Right lobe of liver (tissue), 6 donors: Measurements from ENCODE around the gene PEAK3. TPM values are rescaled to one million over a fixed set of nuclear protein-coding genes. Genes with fewer than 3 reads are reported as not detected.

Experiments used
- ATAC-seq, 4 donors: fragments of 200-7000 bp; cut with Tn5 transposase; one replicate each; pipeline ENCODE4 v1.9.1; 2020; ENCODE audit warnings: mild to moderate bottlenecking in 4 of 4, moderate library complexity in 4 of 4
- DNase-seq, 3 donors: peaks; one replicate each; pipeline ENCODE4 v3.0.0-alpha.2; 2020
- H3K27ac ChIP-seq, 3 donors: fragments of 200-600 bp; one replicate each; pipeline ENCODE4 v1.8.0; 2022
- H3K27me3 ChIP-seq, 2 donors: fragments of 200-600 bp; one replicate each; pipeline ENCODE4 v1.8.0; 2022
- H3K36me3 ChIP-seq, 4 donors: fragments of 200-600 bp; sonication (generic) in 1 of 4; one replicate each; pipeline versions ENCODE4 v1.5.1 to v1.8.0; 2017 to 2022; ENCODE audit warnings: control low read depth in 1 of 4
- H3K4me1 ChIP-seq, 4 donors: fragments of 200-600 bp; sonication (generic) in 1 of 4; one replicate each; pipeline versions ENCODE4 v1.5.1 to v1.8.0; 2017 to 2022; ENCODE audit warnings: control low read depth in 1 of 4
- H3K4me3 ChIP-seq, 3 donors: fragments of 200-600 bp; one replicate each; pipeline ENCODE4 v1.8.0; 2022
- H3K9me3 ChIP-seq, 4 donors: fragments of 200-600 bp; sonication (generic) in 1 of 4; one replicate each; pipeline versions ENCODE4 v1.5.1 to v1.8.0; 2017 to 2022; ENCODE audit warnings: control low read depth in 1 of 4
- POLR2A ChIP-seq: fragments of 450-650 bp; IDR thresholded peaks from one replicate; pipeline ENCODE4 v1.6.1; 2017; ENCODE audit warnings: antibody characterized with exemption, mild to moderate bottlenecking
- WGBS: methylation state at CpG from one replicate; pipeline ENCODE4 v1.1.6; 2018; ENCODE audit warnings: low coverage, low lambda C conversion rate; ENCODE audit not compliant: insufficient coverage; ENCODE audit errors: missing lambda C conversion rate; 5-methylcytosine and 5-hydroxymethylcytosine counted together
- intact Hi-C, 2 donors: fragments of 100-400 bp; cut with DNase I; formaldehyde crosslinking; loops; one replicate each; pipeline versions ENCODE4 v1.11.2 to v1.14.1; 2022
- microRNA counts: library from miRNA; unstranded; fragments of <30 nt; microRNA quantifications from one replicate; lab custom pipeline; 2016
- microRNA-seq, 2 donors: library from miRNA; unstranded; fragments of <30 nt; microRNA quantifications; one replicate each; pipeline ENCODE4, GENCODE V29; 2019 to 2020
- small RNA-seq, 2 experiments: library from RNA; depleted of rRNA; stranded (forward); fragments of <200 nt; gene quantifications; one replicate each; pipeline ENCODE3, GENCODE V24; 2016
- total RNA-seq, 6 experiments: library from RNA; depleted of rRNA in 2 of 6; stranded (reverse); fragments of >200 nt in 2 of 6; fragmentation: NEBNext Ultra II Directional in 3 of 6; extraction: Animal tissue kit (Norgen Biotek cat#: 25700) in 3 of 6; gene quantifications; one replicate each; pipeline versions ENCODE4 v1.1.0 to v1.2.4, GENCODE V29; 2016 to 2023
- TF ChIP-seq, protein P1 (sequence below), 4 donors: fragments of 200-600 bp in 3 of 4; fragments of 450-650 bp in 1 of 4; IDR thresholded peaks; one replicate each; pipeline versions ENCODE4 v1.5.1 to v1.8.0; 2016 to 2022; ENCODE audit warnings: antibody characterized with exemption in 4 of 4, mild to moderate bottlenecking in 2 of 4
- donor health status: DM: no; HTN: yes; CAD: no.
- donor health status: DM: no; HTN: no; CAD: no.
- donor health status: DM: no; HTN: no; CAD: no.
- donor health status: DM: no; HTN: yes; CAD: no.
- donor health status: DM: no; HTN: yes; CAD: no.

Gene PEAK3
- total RNA-seq, 6 experiments from 2014 or later = 0.07 to 0.49 (median 0.36) TPM

DNA sequence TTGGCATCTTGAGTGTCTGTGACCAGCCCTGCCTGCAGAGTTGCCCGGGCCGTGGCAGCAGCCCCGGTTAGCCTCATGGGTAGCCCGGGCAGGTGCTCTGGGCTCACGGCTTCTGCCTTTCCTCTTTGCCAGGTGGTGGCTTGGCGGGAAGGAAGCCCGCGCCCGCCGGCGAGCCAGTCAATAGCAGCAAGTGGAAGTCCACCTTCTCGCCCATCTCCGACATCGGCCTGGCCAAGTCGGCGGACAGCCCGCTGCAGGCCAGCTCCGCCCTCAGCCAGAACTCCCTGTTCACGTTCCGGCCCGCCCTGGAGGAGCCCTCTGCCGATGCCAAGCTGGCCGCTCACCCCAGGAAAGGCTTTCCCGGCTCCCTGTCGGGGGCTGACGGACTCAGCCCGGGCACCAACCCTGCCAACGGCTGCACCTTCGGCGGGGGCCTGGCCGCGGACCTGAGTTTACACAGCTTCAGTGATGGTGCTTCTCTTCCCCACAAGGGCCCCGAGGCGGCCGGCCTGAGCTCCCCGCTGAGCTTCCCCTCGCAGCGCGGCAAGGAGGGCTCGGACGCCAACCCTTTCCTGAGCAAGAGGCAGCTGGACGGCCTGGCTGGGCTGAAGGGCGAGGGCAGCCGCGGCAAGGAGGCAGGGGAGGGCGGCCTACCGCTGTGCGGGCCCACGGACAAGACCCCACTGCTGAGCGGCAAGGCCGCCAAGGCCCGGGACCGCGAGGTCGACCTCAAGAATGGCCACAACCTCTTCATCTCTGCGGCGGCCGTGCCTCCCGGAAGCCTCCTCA lies 55.7 kb downstream of the PEAK3 start:
- peaks cover 0 to 52% (median 7%) of the 10 kb centered on the region in 4 donors for H3K36me3 ChIP-seq
- no peaks in the 10 kb centered on the region for H3K27me3 ChIP-seq
- H3K27ac ChIP-seq = no peak overlapping the region
- intact Hi-C loops = no loop called here
- no peaks in the 10 kb centered on the region for H3K9me3 ChIP-seq
- WGBS = 91% methylated on average over 9 of the region's 59 CpGs
- ATAC-seq = no peak
- no peak overlapping the region for H3K4me3 ChIP-seq
- H3K4me1 ChIP-seq = peaks cover 0 to 14% (median 0%) of the 10 kb centered on the region in 4 donors
- TF ChIP-seq, protein P1, sequence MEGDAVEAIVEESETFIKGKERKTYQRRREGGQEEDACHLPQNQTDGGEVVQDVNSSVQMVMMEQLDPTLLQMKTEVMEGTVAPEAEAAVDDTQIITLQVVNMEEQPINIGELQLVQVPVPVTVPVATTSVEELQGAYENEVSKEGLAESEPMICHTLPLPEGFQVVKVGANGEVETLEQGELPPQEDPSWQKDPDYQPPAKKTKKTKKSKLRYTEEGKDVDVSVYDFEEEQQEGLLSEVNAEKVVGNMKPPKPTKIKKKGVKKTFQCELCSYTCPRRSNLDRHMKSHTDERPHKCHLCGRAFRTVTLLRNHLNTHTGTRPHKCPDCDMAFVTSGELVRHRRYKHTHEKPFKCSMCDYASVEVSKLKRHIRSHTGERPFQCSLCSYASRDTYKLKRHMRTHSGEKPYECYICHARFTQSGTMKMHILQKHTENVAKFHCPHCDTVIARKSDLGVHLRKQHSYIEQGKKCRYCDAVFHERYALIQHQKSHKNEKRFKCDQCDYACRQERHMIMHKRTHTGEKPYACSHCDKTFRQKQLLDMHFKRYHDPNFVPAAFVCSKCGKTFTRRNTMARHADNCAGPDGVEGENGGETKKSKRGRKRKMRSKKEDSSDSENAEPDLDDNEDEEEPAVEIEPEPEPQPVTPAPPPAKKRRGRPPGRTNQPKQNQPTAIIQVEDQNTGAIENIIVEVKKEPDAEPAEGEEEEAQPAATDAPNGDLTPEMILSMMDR (IDR thresholded peaks at IDR 0.05) = no peak
- TF ChIP-seq POLR2A = no peak
- no peak for DNase-seq

DNA sequence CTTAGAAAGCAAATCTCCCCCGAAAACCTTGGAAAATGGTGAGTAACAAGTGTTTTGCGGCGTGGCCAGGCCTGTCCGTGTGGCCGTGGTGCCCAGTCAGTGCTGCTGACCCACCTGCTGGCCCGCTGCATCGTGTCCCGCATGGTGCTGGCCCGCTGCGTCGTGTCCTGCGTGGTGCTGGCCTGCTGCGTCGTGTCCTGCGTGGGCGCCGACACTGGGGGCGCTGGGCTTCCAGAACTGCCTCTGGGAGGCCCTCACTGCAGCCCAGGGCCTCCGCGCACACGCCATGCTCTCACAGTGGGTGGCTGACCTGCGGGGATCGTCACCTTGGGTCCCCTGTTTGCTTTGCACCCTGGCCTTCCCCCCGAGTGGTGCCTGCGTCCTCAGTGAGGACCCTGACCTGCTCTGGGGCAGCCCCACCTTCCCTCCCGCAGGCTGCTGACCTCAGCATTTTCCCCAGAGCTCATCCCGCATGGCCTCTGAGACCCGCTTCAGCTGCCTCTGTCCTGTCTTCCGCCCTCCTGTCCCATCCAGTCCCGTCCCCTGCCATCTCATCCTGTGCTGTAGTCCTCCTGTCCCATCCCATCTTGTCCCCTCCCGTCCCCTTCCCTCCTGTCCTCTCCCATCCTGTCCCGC lies 56.4 kb downstream of the PEAK3 start:
- H3K4me3 ChIP-seq = no peak overlapping the region
- no peaks in the 10 kb centered on the region for H3K27me3 ChIP-seq
- WGBS = 81% methylated on average over 7 of the region's 32 CpGs
- intact Hi-C loops = no loop called here
- DNase-seq (no peak), ATAC-seq (no peak)
- H3K4me1 ChIP-seq = peaks cover 0 to 14% (median 0%) of the 10 kb centered on the region in 4 donors
- no peaks in the 10 kb centered on the region for H3K9me3 ChIP-seq
- TF ChIP-seq, protein P1 (IDR thresholded peaks at IDR 0.05) = no peak
- no peak for TF ChIP-seq POLR2A
- no peak overlapping the region for H3K27ac ChIP-seq
- H3K36me3 ChIP-seq = peaks cover 0 to 54% (median 6%) of the 10 kb centered on the region in 4 donors

DNA sequence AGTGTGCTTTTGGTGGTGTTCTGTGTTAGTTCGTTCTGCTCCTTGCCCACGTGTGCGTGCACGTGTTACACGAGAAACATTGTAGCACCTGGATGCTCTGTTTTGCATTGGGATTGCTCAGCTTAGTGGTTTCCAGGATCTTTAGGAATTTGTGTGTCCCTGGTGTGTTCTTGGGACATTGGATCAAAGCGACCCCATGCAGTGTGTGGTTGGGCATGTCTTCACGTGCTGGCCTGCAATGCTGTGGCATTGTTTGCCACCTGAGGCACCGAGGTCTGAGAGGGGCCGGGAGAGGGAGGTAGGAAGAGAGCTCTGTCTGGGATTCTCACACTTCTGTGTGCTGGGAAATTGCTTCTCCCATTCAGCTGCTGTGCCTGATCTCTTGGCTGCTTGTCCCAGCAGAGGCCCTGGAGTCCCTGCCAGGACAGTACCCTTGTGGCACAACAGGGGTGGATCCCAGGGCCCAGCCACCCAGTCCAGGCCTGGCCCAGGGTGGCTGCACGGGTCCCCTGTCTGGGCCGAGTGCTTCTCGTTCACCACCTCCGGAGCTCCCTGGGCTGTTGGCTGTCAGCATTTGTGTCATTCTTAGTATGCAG lies 57.1 kb downstream of the PEAK3 start:
- WGBS = 90% methylated on average over 6 of the region's 13 CpGs
- intact Hi-C loops = no loop called here
- Histone ChIP-seq H3K27ac (no peak overlapping the region), H3K27me3 (no peaks in the 10 kb centered on the region), H3K4me1 (peaks cover 0 to 14% (median 0%) of the 10 kb centered on the region in 4 donors), H3K4me3 (no peak overlapping the region), H3K9me3 (no peaks in the 10 kb centered on the region), H3K36me3 (peaks cover 0 to 48% (median 2%) of the 10 kb centered on the region in 4 donors)
- DNase-seq (no peak), ATAC-seq (no peak)
- TF ChIP-seq POLR2A = no peak
- TF ChIP-seq, protein P1 (IDR thresholded peaks at IDR 0.05) = no peak

MicroRNAs encoded within 50 kb of the gene (microRNA counts, 767-probe panel; counts per million panel counts)
- microRNA hsa-miR-1227 (lab: Ali Mortazavi, UCI) = 237 counts per million

Small RNAs within 50 kb of the gene (microRNA-seq; reads per million reads assigned to microRNA genes)
- 0.29 to 2.6 reads per million in 2 donors for gene MIR1227
- 0 reads per million in 2 donors for gene MIR4321

Small RNAs within 50 kb of the gene (small RNA-seq; reads per million reads assigned to genes)
- gene MIR1227 = 0 to 0.19 reads per million in 2 experiments

Other genes with a start within 250 kb of the PEAK3 start
- gene MKNK2, start 230.9 kb downstream of the PEAK3 start, total RNA-seq = 100 to 1,000 TPM in 4 of 6 experiments, 10 to 100 TPM in 2; 80.5 to 218 (median 117) TPM
- gene MOB3A, start 185.8 kb downstream of the PEAK3 start, total RNA-seq = 10 to 100 TPM in 4 of 6 experiments, 1 to 10 TPM in 2; 8.3 to 13.8 (median 10.8) TPM
- gene IZUMO4, start 185.3 kb downstream of the PEAK3 start, total RNA-seq = 1 to 10 TPM in 5 of 6 experiments, not detected in 1; 1.2 to 6.9 (median 4.2) TPM
- 10 to 100 TPM; 55.5 to 99.0 (median 65.5) TPM for gene AP3D1, start 130.6 kb downstream of the PEAK3 start, total RNA-seq
- gene DOT1L, start 118.2 kb downstream of the PEAK3 start, total RNA-seq = 10 to 100 TPM; 10.3 to 23.5 (median 14.9) TPM
- gene PLEKHJ1, start 45.8 kb downstream of the PEAK3 start, total RNA-seq = 10 to 100 TPM; 24.4 to 49.3 (median 28.6) TPM
- 10 to 100 TPM; 14.0 to 22.1 (median 19.1) TPM for gene SF3A2, start 45.4 kb downstream of the PEAK3 start, total RNA-seq
- 1 to 10 TPM in 1 of 6 experiments, under 1 TPM in 5; 0.24 to 1.2 (median 0.59) TPM for gene AMH, start 32.9 kb downstream of the PEAK3 start, total RNA-seq
- gene JSRP1, start 25.8 kb downstream of the PEAK3 start, total RNA-seq = under 1 TPM in 3 of 6 experiments, not detected in 3; 0.28 to 0.81 (median 0.42) TPM
- not detected for gene LINGO3, start 26.0 kb upstream of the PEAK3 start, total RNA-seq
- 10 to 100 TPM; 22.4 to 64.2 (median 28.2) TPM for gene LSM7, start 46.4 kb upstream of the PEAK3 start, total RNA-seq
- gene SPPL2B, start 46.5 kb upstream of the PEAK3 start, total RNA-seq = 10 to 100 TPM; 11.8 to 39.8 (median 26.5) TPM
- gene TMPRSS9, start 78.1 kb upstream of the PEAK3 start, total RNA-seq = 1 to 10 TPM in 3 of 6 experiments, under 1 TPM in 3; 0.12 to 6.7 (median 2.9) TPM
- gene TIMM13, start 145.4 kb upstream of the PEAK3 start, total RNA-seq = 10 to 100 TPM; 35.5 to 59.8 (median 51.1) TPM
- 10 to 100 TPM in 1 of 6 experiments, 1 to 10 TPM in 5; 4.6 to 11.6 (median 7.1) TPM for gene LMNB2, start 174.8 kb upstream of the PEAK3 start, total RNA-seq
- gene GADD45B, start 194.0 kb upstream of the PEAK3 start, total RNA-seq = 100 to 1,000 TPM in 4 of 6 experiments, 10 to 100 TPM in 2; 39.0 to 176 (median 127) TPM